GM21381 (cell line): Measurements from ENCODE around the gene MYO3B.
"Not testable (repeated sequence)": the region's sequence is repeated elsewhere in the genome, so short reads cannot be mapped to it uniquely, and the experiment has no call there.

Experiments
- ATAC-seq: cut with Tn5 transposase; IDR thresholded peaks from one replicate; pipeline ENCODE4 v1.9.1; 2021; ENCODE audit warnings: mild to moderate bottlenecking, moderate library complexity; ENCODE audit not compliant: unreplicated experiment

Gene MYO3B

DNA sequence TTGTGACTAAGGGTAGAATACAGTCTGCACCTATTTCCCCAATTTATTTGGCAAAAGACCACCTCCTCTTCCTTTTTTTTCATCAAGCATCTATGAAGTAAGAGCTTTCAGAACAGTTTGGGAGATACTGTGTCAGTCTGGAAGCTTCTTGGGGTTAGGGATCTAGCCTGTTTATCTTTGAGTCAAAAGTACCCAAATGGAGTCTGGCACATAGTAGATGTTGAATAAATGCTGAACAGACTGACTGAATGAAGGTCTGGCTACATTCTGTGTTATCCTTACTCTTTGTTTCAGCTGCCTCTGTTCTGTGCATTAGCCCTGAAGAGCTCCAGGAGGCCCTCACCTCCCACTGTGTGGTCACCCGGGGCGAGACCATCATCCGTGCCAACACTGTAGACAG is 223.2 kb downstream of the MYO3B start:
- ATAC-seq: no peak

DNA sequence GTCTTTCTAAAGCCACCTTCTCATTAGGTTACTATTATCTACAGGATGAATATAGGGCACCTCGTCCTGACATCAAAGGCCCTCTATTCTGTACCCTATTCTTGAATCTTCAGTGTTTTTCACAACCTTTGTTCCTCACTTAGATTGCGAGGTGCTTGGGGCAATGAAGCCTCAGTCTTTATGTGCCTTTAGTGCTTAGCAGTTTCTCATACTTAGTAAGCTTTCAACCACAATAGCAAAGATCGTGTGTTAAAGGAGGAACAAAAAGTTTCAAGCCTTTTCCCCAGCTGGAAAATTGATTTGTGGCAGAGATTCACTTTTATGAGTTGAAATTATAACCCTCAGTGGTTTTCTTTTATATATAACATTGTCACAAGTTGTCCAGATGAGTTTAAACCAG is 226.9 kb downstream of the MYO3B start:
- peak; percentile 44 for ATAC-seq

DNA sequence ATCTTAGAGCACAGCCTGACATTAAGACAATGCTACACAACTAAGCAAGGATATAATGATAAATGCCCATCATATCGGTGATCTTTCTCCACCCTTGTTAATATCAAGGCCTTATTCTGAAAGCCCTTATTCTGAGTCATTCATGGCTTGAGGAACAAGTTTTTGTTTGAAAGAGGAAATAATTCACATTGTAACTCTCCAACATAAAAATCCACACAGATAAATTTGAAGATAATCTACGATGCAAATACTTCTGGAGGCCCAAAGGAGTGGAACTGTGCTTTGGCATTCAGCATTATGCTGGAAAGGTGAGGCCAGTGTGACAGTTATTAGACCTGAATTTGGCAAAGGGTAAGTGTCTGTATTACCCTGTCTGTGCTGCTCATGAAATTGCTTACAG is 227.4 kb downstream of the MYO3B start:
- no peak for ATAC-seq

DNA sequence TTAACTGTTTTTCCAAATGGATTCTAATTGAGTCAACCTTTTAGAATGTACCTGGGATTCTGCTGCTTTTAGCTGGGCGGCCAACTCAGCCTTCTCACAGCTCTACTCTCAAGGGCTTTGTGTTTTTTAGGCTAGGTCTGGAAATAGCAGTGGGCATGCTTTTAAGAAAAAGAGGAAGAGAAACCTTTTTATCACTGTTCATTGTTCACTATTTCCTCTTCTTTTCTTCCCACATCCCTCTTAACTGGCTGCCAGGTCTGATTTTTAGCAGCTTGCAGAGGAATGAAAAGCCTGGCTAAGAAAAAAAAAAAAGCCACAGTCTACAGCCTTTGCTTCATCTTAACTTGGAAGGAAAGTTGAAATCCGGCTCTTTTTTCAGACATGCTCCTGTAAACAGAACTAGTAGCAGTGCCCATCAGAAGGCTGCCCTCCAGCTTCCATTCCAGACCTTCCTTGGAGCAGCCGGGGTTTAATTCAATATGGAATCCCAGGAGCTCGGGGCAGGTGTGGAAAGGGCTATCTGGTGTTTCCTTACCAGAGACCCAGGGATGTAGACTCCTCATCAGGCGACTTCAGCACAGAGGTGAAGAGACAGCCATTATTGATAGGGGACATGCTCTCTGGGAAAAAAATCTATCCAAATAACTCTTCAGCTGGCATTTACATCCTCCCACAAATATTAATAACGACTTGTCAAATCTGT is 230.7 kb downstream of the MYO3B start:
- peak; percentile 63 for ATAC-seq

DNA sequence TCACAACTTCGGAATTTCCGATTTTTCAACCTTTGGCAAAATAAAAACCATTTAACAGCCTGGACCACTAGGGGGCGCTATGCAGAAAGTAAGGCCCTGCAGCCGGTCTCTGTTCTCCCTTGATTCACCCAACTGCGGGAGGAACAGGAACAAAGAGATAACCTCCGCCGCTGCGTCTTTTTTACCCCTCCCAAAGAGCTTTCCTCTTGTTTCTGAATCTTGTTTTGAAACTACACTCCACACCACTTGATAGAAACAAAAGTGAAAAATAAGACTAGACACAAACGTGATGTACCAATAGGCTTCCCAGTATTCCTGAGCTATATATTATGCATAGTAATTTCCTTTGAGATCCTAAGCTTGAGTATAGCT is 231.2 kb downstream of the MYO3B start:
- no peak for ATAC-seq

DNA sequence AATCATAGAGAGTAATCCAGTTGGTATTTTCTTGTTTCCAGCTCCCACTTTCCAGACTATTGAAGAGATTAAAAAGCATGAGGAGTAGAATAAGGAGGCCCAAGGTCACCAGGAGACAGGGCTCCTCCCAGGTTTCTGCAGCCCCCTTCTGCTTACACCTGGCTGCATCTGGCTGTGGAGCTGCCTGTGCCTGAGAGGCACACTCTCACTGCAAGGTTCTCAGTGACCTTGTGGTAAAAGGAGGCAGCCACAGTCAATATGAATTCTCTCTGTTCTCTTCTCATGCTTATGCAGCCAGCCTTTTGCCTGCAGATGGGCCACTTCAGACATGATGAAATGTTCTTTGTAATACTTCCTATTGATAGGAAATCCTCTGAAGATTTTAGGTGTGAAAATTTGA is 233.7 kb downstream of the MYO3B start:
- no peak for ATAC-seq

DNA sequence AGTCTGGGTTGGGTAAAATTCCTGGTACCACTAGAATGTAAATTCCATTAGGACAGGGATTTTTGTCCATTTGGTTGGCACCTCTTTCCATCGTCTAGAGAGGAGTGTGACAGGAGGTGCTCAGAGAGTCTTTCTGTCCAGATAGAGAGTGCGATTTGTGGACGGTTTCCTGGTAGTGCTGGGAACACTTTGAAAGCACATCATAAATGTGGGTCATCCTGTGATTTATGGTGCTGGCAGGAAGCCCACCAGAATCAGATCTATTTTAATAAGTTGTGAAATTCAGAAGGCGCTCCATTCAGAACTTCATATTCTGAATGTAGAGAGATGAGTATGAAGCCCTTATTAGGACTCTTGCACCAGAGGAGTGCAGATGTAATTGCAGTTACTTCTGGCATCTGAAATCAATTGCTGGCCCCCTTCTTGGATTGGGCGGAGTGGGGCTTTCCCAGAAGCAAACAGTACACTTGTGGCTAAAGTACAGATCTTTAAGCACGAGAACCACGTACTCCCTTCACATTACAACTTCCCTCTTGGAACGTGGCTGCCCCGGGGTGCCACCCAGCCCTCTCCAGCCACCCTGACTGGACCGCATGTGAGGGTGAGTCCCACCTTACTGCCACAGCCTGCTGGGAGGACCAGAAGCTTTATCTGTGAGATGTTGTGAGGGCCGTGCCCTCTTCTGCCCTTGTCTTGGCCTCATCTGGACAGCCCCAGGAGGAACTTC is 243.2 kb downstream of the MYO3B start:
- no peak for ATAC-seq

DNA sequence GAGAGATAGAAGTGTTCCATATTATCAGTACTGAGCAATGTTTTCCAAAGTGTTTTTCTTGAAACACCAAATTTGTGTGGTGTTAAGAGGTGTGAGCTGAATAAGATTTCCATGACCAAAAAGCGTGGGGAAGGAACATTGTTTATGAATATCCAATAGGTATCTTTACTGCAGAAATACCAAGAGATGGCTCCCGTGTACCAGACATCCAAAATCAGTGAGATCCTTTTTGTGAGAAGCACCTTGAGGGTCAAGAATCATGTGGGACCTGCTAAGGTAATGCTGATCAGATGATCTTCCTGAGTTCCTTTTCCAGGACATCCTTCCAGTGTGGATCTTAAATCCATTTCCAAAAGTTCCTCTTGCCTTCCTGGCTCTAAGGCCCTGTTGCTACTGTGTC is 246.0 kb downstream of the MYO3B start:
- no peak for ATAC-seq

- ATAC-seq: no peak
Measured at GRCh38 chr2:170425281-170425751, 247.4 kb downstream of the MYO3B start.

DNA sequence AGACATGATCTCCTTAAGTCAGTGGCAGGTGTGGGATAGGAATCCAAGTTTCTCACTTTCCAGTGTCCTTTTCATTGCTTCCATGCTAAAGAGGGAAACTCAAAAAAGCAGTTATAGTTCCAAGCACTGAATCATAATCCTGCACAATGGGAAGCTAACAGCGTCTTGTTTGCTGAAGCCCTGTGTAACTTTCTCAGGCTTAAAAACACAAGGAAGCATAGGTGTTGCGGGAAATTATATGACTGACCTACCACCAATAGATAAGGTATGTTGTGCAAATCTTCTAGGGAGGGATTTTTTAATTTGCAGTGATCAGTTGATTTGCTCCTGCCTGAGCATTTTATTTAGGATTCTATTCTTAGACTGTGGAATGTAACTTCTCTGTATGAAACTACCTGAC is 250.9 kb downstream of the MYO3B start:
- ATAC-seq: no peak

GRCh38 chr2:170432823-170433222 is 254.9 kb downstream of the MYO3B start:
- no peak for ATAC-seq

DNA sequence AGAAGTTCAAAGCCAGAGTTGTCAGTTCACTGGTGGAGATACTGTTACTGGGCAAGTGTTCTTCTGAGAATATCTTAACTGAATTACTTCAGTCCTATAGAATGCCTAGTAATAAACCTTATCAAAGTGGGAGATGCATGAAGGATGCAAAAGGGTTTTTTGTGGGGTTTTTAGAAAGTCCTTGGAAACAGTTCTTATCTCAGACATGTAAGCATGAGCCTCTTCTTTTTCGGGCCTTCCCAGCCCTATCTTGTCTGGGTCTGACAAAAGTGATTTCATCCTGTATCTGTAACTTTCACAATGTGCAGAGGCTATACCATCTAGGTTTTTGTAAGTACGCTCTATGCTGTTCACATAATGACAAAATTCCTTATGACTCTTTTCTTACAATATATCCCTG is 255.5 kb downstream of the MYO3B start:
- ATAC-seq: no peak

GRCh38 chr2:170434396-170434795 is 256.4 kb downstream of the MYO3B start:
- ATAC-seq: not testable (repeated sequence)

- no peak for ATAC-seq
Measured at GRCh38 chr2:170434900-170435621, 257.1 kb downstream of the MYO3B start.

- ATAC-seq: no peak
Measured at GRCh38 chr2:170436077-170436943, 258.4 kb downstream of the MYO3B start.

- ATAC-seq: no peak
Measured at GRCh38 chr2:170446078-170446477, 268.1 kb downstream of the MYO3B start.

- ATAC-seq: no peak
Measured at GRCh38 chr2:170449034-170449433, 271.1 kb downstream of the MYO3B start.

- ATAC-seq: no peak
Measured at GRCh38 chr2:170454471-170455372, 276.8 kb downstream of the MYO3B start.

GRCh38 chr2:170455617-170456426 is 277.9 kb downstream of the MYO3B start:
- ATAC-seq: no peak
